Panc1 (cell line): ENCODE results near the gene SCARF2.

Source experiments
- CTCF ChIP-seq: fragments of 450-650 bp; IDR thresholded peaks from 2 replicates; pipeline ENCODE4 v1.5.1; 2017; ENCODE audit warnings: mild to moderate bottlenecking
- POLR2AphosphoS5 ChIP-seq: IDR thresholded peaks from 2 replicates; pipeline ENCODE4 v1.6.1; 2012; ENCODE audit warnings: mild to moderate bottlenecking, low read depth, low read length, moderate library complexity

GRCh38 chr22:20405931-20406685 lies 31.5 kb downstream of the SCARF2 start:
- TF ChIP-seq CTCF (no peak), POLR2AphosphoS5 (no peak)
